HepG2 (cell line): ENCODE results near the gene ENDOD1. TPM values are rescaled to one million over a fixed set of nuclear protein-coding genes. Genes with fewer than 3 reads are reported as not detected.

Experiments used
- CHD2 ChIP-seq: IDR thresholded peaks from 2 replicates; pipeline ENCODE4 v1.6.1; 2011; ENCODE audit warnings: low read depth, low read length, improper control_type of control experiment
- NR2F2 ChIP-seq: IDR thresholded peaks from 2 replicates; pipeline ENCODE4 v1.6.1; 2012; ENCODE audit warnings: low read depth, inconsistent platforms, borderline replicate concordance
- REPIN1 ChIP-seq: sonication (generic); formaldehyde crosslinking; IDR thresholded peaks from 2 replicates; pipeline ENCODE4 v1.8.0; 2022; ENCODE audit warnings: missing genetic modification reagents, low read depth, mild to moderate bottlenecking, borderline replicate concordance
- RORA ChIP-seq: sonication (generic); formaldehyde crosslinking; IDR thresholded peaks from 2 replicates; pipeline ENCODE4 v1.5.0; 2020; ENCODE audit warnings: mild to moderate bottlenecking, missing genetic modification reagents, moderate library complexity
- ZMYM4 ChIP-seq: sonication (generic); formaldehyde crosslinking; IDR thresholded peaks from 2 replicates; pipeline ENCODE4 v1.8.1; 2023; ENCODE audit warnings: mild to moderate bottlenecking, missing genetic modification reagents
- ZNF33B ChIP-seq: sonication (generic); formaldehyde crosslinking; IDR thresholded peaks from 2 replicates; pipeline ENCODE4 v1.5.1; 2020; ENCODE audit warnings: mild to moderate bottlenecking, missing genetic modification reagents
- ZNF75D ChIP-seq: sonication (generic); formaldehyde crosslinking; IDR thresholded peaks from 2 replicates; pipeline ENCODE4 v1.8.1; 2023; ENCODE audit warnings: missing genetic modification reagents, mild to moderate bottlenecking, borderline replicate concordance
- ZSCAN21 ChIP-seq: sonication (generic); formaldehyde crosslinking; IDR thresholded peaks from 2 replicates; pipeline ENCODE4 v1.8.0; 2022; ENCODE audit warnings: mild to moderate bottlenecking, missing genetic modification reagents, moderate library complexity, borderline replicate concordance
- polyA plus RNA-seq, 8 experiments: library from polyadenylated mRNA; depleted of rRNA in 3 of 8; stranded (reverse) in 7 of 8; unstranded in 1 of 8; fragments of >200 nt; fragmentation: Illumina TruSeq in 4 of 8; extraction: Trizol in 4 of 8; gene quantifications; 2 replicates each; pipeline versions ENCODE4 v1.2.1 to v1.2.3, GENCODE V29; 2011 to 2016; ENCODE audit warnings: low read depth in 4 of 8, missing spikeins in 1 of 8, mixed read lengths in 1 of 8; ENCODE audit not compliant: insufficient read depth in 1 of 8
- total RNA-seq, 5 experiments: library from RNA; depleted of rRNA; stranded (reverse); fragments of >200 nt; fragmentation: Illumina TruSeq; extraction: Trizol; gene quantifications; 2 replicates each; pipeline ENCODE4 v1.2.3, GENCODE V29; 2016; ENCODE audit warnings: low read depth in 1 of 5
- TF ChIP-seq, protein P1 (sequence below): sonication (generic); formaldehyde crosslinking; IDR thresholded peaks from 2 replicates; pipeline ENCODE4 v1.8.0; 2022; ENCODE audit warnings: mild to moderate bottlenecking, missing genetic modification reagents, moderate library complexity
- TF ChIP-seq, protein P2 (sequence below): sonication (generic); formaldehyde crosslinking; IDR thresholded peaks from 2 replicates; pipeline ENCODE4 v1.4.0; 2020; ENCODE audit warnings: missing genetic modification reagents
- TF ChIP-seq, protein P3 (sequence below): sonication (generic); formaldehyde crosslinking; IDR thresholded peaks from 2 replicates; pipeline ENCODE4 v1.5.1; 2020; ENCODE audit warnings: mild to moderate bottlenecking, missing genetic modification reagents, borderline replicate concordance
- TF ChIP-seq, protein P4 (sequence below): IDR thresholded peaks from 2 replicates; pipeline ENCODE4 v1.6.1; 2016; ENCODE audit warnings: low read depth
- TF ChIP-seq, protein P5 (sequence below): fragments of 450-650 bp; IDR thresholded peaks from 2 replicates; pipeline ENCODE4 v1.6.1; 2016

ENDOD1 gene
- total and polyA plus RNA-seq, 2 of the 13 experiments (the other 11 are each of a cell fraction or from before 2014, with no cell fraction given), result 2.0 to 6.8 TPM

DNA sequence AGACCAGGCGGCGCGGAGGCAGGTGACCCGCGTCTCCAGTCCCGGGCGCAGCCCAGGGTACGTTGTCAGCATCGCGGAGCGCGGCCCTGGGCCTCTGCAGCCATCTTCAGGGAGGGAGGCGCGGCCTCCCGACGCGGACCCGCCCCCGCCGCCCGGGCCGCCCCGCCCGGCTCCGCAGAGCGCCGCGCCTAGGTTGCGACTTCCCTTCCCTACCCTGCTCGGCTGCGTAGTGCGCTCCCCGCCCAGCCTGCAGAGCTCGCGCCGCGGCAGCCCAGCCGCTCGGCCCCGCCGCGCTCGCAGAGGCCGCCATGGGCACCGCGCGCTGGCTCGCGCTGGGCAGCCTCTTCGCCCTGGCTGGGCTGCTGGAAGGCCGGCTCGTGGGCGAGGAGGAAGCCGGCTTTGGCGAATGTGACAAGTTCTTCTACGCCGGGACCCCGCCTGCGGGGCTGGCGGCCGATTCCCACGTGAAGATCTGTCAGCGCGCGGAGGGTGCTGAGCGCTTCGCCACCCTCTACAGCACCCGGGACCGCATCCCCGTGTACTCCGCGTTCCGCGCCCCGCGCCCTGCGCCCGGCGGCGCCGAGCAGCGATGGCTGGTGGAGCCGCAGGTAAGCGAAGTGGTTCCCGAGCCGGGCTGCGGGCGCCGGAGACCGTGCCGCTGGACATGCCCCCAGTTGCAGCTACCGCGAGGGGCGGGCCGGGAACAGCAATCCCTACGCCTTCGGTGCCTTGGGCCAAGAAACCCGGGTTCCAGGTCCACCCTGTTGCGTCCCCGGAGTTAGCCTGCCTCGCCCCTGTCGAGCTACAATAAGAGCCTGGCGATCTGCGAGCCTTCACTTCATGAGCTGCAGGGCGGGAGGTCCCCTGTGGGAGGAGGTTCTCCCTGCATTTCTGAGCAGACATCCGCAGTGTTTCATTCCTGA lies at the start of gene ENDOD1 (continued):
- TF ChIP-seq NR2F2 (no peak), RORA (CRISPR knock-in tag) (no peak), ZNF33B (CRISPR knock-in tag) (no peak; the same call in 1 of the 2 replicates), ZMYM4 (CRISPR knock-in tag) (no peak), ZSCAN21 (CRISPR knock-in tag) (no peak; the same call in 1 of the 2 replicates), REPIN1 (CRISPR knock-in tag) (no peak), ZNF75D (no peak), CHD2 (no peak)
- TF ChIP-seq, protein P1, sequence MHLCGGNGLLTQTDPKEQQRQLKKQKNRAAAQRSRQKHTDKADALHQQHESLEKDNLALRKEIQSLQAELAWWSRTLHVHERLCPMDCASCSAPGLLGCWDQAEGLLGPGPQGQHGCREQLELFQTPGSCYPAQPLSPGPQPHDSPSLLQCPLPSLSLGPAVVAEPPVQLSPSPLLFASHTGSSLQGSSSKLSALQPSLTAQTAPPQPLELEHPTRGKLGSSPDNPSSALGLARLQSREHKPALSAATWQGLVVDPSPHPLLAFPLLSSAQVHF (CRISPR knock-in tag), result no peak
- TF ChIP-seq, protein P2, sequence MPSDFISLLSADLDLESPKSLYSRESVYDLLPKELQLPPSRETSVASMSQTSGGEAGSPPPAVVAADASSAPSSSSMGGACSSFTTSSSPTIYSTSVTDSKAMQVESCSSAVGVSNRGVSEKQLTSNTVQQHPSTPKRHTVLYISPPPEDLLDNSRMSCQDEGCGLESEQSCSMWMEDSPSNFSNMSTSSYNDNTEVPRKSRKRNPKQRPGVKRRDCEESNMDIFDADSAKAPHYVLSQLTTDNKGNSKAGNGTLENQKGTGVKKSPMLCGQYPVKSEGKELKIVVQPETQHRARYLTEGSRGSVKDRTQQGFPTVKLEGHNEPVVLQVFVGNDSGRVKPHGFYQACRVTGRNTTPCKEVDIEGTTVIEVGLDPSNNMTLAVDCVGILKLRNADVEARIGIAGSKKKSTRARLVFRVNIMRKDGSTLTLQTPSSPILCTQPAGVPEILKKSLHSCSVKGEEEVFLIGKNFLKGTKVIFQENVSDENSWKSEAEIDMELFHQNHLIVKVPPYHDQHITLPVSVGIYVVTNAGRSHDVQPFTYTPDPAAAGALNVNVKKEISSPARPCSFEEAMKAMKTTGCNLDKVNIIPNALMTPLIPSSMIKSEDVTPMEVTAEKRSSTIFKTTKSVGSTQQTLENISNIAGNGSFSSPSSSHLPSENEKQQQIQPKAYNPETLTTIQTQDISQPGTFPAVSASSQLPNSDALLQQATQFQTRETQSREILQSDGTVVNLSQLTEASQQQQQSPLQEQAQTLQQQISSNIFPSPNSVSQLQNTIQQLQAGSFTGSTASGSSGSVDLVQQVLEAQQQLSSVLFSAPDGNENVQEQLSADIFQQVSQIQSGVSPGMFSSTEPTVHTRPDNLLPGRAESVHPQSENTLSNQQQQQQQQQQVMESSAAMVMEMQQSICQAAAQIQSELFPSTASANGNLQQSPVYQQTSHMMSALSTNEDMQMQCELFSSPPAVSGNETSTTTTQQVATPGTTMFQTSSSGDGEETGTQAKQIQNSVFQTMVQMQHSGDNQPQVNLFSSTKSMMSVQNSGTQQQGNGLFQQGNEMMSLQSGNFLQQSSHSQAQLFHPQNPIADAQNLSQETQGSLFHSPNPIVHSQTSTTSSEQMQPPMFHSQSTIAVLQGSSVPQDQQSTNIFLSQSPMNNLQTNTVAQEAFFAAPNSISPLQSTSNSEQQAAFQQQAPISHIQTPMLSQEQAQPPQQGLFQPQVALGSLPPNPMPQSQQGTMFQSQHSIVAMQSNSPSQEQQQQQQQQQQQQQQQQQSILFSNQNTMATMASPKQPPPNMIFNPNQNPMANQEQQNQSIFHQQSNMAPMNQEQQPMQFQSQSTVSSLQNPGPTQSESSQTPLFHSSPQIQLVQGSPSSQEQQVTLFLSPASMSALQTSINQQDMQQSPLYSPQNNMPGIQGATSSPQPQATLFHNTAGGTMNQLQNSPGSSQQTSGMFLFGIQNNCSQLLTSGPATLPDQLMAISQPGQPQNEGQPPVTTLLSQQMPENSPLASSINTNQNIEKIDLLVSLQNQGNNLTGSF (CRISPR knock-in tag), result no peak
- TF ChIP-seq, protein P3, sequence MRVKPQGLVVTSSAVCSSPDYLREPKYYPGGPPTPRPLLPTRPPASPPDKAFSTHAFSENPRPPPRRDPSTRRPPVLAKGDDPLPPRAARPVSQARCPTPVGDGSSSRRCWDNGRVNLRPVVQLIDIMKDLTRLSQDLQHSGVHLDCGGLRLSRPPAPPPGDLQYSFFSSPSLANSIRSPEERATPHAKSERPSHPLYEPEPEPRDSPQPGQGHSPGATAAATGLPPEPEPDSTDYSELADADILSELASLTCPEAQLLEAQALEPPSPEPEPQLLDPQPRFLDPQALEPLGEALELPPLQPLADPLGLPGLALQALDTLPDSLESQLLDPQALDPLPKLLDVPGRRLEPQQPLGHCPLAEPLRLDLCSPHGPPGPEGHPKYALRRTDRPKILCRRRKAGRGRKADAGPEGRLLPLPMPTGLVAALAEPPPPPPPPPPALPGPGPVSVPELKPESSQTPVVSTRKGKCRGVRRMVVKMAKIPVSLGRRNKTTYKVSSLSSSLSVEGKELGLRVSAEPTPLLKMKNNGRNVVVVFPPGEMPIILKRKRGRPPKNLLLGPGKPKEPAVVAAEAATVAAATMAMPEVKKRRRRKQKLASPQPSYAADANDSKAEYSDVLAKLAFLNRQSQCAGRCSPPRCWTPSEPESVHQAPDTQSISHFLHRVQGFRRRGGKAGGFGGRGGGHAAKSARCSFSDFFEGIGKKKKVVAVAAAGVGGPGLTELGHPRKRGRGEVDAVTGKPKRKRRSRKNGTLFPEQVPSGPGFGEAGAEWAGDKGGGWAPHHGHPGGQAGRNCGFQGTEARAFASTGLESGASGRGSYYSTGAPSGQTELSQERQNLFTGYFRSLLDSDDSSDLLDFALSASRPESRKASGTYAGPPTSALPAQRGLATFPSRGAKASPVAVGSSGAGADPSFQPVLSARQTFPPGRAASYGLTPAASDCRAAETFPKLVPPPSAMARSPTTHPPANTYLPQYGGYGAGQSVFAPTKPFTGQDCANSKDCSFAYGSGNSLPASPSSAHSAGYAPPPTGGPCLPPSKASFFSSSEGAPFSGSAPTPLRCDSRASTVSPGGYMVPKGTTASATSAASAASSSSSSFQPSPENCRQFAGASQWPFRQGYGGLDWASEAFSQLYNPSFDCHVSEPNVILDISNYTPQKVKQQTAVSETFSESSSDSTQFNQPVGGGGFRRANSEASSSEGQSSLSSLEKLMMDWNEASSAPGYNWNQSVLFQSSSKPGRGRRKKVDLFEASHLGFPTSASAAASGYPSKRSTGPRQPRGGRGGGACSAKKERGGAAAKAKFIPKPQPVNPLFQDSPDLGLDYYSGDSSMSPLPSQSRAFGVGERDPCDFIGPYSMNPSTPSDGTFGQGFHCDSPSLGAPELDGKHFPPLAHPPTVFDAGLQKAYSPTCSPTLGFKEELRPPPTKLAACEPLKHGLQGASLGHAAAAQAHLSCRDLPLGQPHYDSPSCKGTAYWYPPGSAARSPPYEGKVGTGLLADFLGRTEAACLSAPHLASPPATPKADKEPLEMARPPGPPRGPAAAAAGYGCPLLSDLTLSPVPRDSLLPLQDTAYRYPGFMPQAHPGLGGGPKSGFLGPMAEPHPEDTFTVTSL (CRISPR knock-in tag), result no peak
- TF ChIP-seq, protein P4, sequence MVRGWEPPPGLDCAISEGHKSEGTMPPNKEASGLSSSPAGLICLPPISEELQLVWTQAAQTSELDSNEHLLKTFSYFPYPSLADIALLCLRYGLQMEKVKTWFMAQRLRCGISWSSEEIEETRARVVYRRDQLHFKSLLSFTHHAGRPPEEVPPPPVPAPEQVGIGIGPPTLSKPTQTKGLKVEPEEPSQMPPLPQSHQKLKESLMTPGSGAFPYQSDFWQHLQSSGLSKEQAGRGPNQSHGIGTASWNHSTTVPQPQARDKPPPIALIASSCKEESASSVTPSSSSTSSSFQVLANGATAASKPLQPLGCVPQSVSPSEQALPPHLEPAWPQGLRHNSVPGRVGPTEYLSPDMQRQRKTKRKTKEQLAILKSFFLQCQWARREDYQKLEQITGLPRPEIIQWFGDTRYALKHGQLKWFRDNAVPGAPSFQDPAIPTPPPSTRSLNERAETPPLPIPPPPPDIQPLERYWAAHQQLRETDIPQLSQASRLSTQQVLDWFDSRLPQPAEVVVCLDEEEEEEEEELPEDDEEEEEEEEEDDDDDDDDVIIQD, result no peak
- TF ChIP-seq, protein P5, sequence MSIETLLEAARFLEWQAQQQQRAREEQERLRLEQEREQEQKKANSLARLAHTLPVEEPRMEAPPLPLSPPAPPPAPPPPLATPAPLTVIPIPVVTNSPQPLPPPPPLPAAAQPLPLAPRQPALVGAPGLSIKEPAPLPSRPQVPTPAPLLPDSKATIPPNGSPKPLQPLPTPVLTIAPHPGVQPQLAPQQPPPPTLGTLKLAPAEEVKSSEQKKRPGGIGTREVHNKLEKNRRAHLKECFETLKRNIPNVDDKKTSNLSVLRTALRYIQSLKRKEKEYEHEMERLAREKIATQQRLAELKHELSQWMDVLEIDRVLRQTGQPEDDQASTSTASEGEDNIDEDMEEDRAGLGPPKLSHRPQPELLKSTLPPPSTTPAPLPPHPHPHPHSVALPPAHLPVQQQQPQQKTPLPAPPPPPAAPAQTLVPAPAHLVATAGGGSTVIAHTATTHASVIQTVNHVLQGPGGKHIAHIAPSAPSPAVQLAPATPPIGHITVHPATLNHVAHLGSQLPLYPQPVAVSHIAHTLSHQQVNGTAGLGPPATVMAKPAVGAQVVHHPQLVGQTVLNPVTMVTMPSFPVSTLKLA, result no peak
